IMR-90 (cell line): ENCODE results near the gene ADGRL3. TPM values are rescaled to one million over a fixed set of nuclear protein-coding genes. Genes with fewer than 3 reads are reported as not detected.

ENCODE experiments used
- ATAC-seq: fragments of 200-7000 bp; cut with Tn5 transposase; 2 replicates; pipeline ENCODE4 v1.9.1; 2020; ENCODE audit warnings: low read depth, mild to moderate bottlenecking, moderate library complexity
- BruUV-seq: library from RNA; stranded (reverse); fragments of 400-500 nt; replicated peaks from 2 replicates; lab custom pipeline; 2021; lab: Mats Ljungman, UMichigan
- CTCF ChIA-PET: fragments of 300-600 bp; formaldehyde crosslinking; extraction: SDS; loops from one replicate; lab custom pipeline; 2021; ENCODE audit warnings: antibody characterized with exemption; lab: Yijun Ruan, JAX
- POLR2A ChIA-PET: fragments of 300-600 bp; sonication (Branson Sonifier 250); formaldehyde crosslinking; loops from one replicate; lab custom pipeline; 2022; ENCODE audit warnings: antibody characterized with exemption; ENCODE audit not compliant: unreplicated experiment; lab: Charles Lee
- DNase-seq: peaks from one replicate; pipeline ENCODE4 v3.0.0; 2013
- H2AFZ ChIP-seq: replicated peaks from 2 replicates; pipeline ENCODE3; 2013; ENCODE audit warnings: low read length, mild to moderate bottlenecking; ENCODE audit not compliant: poor library complexity
- H2AK5ac ChIP-seq: 2 replicates; pipeline ENCODE4 v1.6.1; 2013; ENCODE audit warnings: low read depth, low read length, inconsistent platforms
- H2AK9ac ChIP-seq: replicated peaks from 2 replicates; pipeline ENCODE3; 2013; ENCODE audit warnings: mild to moderate bottlenecking, low read depth, low read length, moderate library complexity; ENCODE audit not compliant: poor library complexity
- H2BK120ac ChIP-seq: 2 replicates; pipeline ENCODE4 v1.6.1; 2013; ENCODE audit warnings: low read depth, low read length, inconsistent platforms
- H2BK15ac ChIP-seq: 3 replicates; pipeline ENCODE4 v1.6.1; 2013; ENCODE audit warnings: low read depth, low read length, inconsistent platforms
- H2BK20ac ChIP-seq: 2 replicates; pipeline ENCODE4 v1.6.1; 2013; ENCODE audit warnings: low read depth, mild to moderate bottlenecking, inconsistent platforms, low read length, moderate library complexity
- H2BK5ac ChIP-seq: 2 replicates; pipeline ENCODE4 v1.6.1; 2013; ENCODE audit warnings: mild to moderate bottlenecking, low read depth, low read length, inconsistent platforms; ENCODE audit not compliant: poor library complexity, severe bottlenecking
- H3K14ac ChIP-seq: replicated peaks from 2 replicates; pipeline ENCODE4 v1.6.1; 2013; ENCODE audit warnings: low read depth, low read length, inconsistent platforms
- H3K18ac ChIP-seq: 2 replicates; pipeline ENCODE4 v1.6.1; 2013; ENCODE audit warnings: low read depth, low read length, control low read depth
- H3K23ac ChIP-seq: 2 replicates; pipeline ENCODE4 v1.6.1; 2013; ENCODE audit warnings: low read depth, low read length, inconsistent platforms
- H3K27ac ChIP-seq: 2 replicates; pipeline ENCODE4 v1.5.1; 2013; ENCODE audit warnings: mild to moderate bottlenecking, control low read depth, low read length; ENCODE audit not compliant: insufficient read depth
- H3K27me3 ChIP-seq: 2 replicates; pipeline ENCODE4 v1.6.1; 2013; ENCODE audit warnings: low read length; ENCODE audit not compliant: control insufficient read depth, insufficient read depth
- H3K36me3 ChIP-seq: 2 replicates; pipeline ENCODE4 v1.6.1; 2013; ENCODE audit warnings: low read length, mixed read lengths; ENCODE audit not compliant: control insufficient read depth, insufficient read depth
- H3K4ac ChIP-seq: 2 replicates; pipeline ENCODE4 v1.6.1; 2013; ENCODE audit warnings: low read depth, low read length, inconsistent platforms
- H3K4me1 ChIP-seq: 2 replicates; pipeline ENCODE4 v1.6.1; 2013; ENCODE audit warnings: low read length, mixed read lengths; ENCODE audit not compliant: control insufficient read depth, insufficient read depth
- H3K4me2 ChIP-seq: 2 replicates; pipeline ENCODE4 v1.6.1; 2013; ENCODE audit warnings: low read depth, mild to moderate bottlenecking, control low read depth, low read length, moderate library complexity
- H3K4me3 ChIP-seq: 2 replicates; pipeline ENCODE4 v1.5.1; 2013; ENCODE audit warnings: low read depth, mild to moderate bottlenecking, control low read depth, low read length, moderate library complexity; ENCODE audit not compliant: insufficient read depth
- H3K56ac ChIP-seq: 2 replicates; pipeline ENCODE4 v1.6.1; 2013; ENCODE audit warnings: low read length, inconsistent platforms; ENCODE audit not compliant: insufficient read depth; ENCODE audit errors: extremely low read depth
- H3K79me1 ChIP-seq, 2 experiments: 2 replicates each; pipeline ENCODE4 v1.6.1; 2013; ENCODE audit warnings: low read length in 2 of 2, inconsistent platforms in 1 of 2, low read depth in 1 of 2
- H3K9ac ChIP-seq: 2 replicates; pipeline ENCODE4 v1.6.1; 2013; ENCODE audit warnings: low read depth, low read length, control low read depth
- H3K9me1 ChIP-seq: 2 replicates; pipeline ENCODE4 v1.6.1; 2013; ENCODE audit warnings: low read length, inconsistent platforms; ENCODE audit not compliant: insufficient read depth
- H3K9me3 ChIP-seq: 2 replicates; pipeline ENCODE4 v1.6.1; 2013; ENCODE audit warnings: low read length; ENCODE audit not compliant: control insufficient read depth, insufficient read depth
- H4K20me1 ChIP-seq: 2 replicates; pipeline ENCODE4 v1.6.1; 2013; ENCODE audit warnings: low read length, inconsistent platforms; ENCODE audit not compliant: insufficient read depth
- H4K5ac ChIP-seq: 2 replicates; pipeline ENCODE4 v1.6.1; 2013; ENCODE audit warnings: mild to moderate bottlenecking, low read depth, low read length, control low read depth
- H4K8ac ChIP-seq, 2 experiments: 2 replicates each; pipeline ENCODE4 v1.6.1; 2013; ENCODE audit warnings: low read depth in 2 of 2, low read length in 2 of 2, control low read depth in 1 of 2, inconsistent platforms in 1 of 2
- H4K91ac ChIP-seq: 2 replicates; pipeline ENCODE4 v1.6.1; 2013; ENCODE audit warnings: low read depth, low read length, inconsistent platforms; ENCODE audit not compliant: insufficient read depth
- FOS ChIP-seq: fragments of 150-350 bp; IDR thresholded peaks from 2 replicates; pipeline ENCODE4 v1.6.1; 2016; ENCODE audit warnings: low read depth, low read length
- MAZ ChIP-seq: IDR thresholded peaks from 2 replicates; pipeline ENCODE4 v1.6.1; 2012; ENCODE audit warnings: low read depth, mild to moderate bottlenecking, low read length, improper control_type of control experiment, moderate library complexity, borderline replicate concordance
- WGBS, 2 experiments: methylation state at CpG; one replicate each; pipeline versions ENCODE4 v1.1.5 to v1.1.7; 2013; ENCODE audit warnings: missing lambda C conversion rate in 2 of 2; ENCODE audit not compliant: insufficient read length in 1 of 2; ENCODE audit errors: extremely low coverage in 2 of 2; 5-methylcytosine and 5-hydroxymethylcytosine counted together
- dilution Hi-C: fragments of 300-500 bp; cut with HindIII; formaldehyde crosslinking; loops from one replicate; pipeline ENCODE4 v1.14.3; 2018; ENCODE audit warnings: low sequenced_read_pairs; ENCODE audit not compliant: unreplicated experiment
- in situ Hi-C: fragments of 300-500 bp; cut with MboI; formaldehyde crosslinking; loops from 3 replicates; pipeline ENCODE4 v1.14.3; 2019; ENCODE audit warnings: low sequenced_read_pairs, inconsistent platforms, mixed read lengths
- intact Hi-C: fragments of 100-400 bp; cut with micrococcal nuclease; formaldehyde crosslinking; loops from 2 replicates; pipeline ENCODE4 v1.10.0; 2022
- polyA plus RNA-seq, 3 experiments: library from polyadenylated mRNA; depleted of rRNA; stranded (reverse); fragments of >200 nt; gene quantifications; 2 replicates each; pipeline ENCODE4 v1.2.3, GENCODE V29; 2012; ENCODE audit warnings: low replicate concordance in 1 of 3
- total RNA-seq: library from RNA; depleted of rRNA; stranded (reverse); fragments of >200 nt; gene quantifications from 2 replicates; pipeline ENCODE4 v1.2.3, GENCODE V29; 2012

The ADGRL3 gene
- total and polyA plus RNA-seq, 2 of the 4 experiments (the other 2 are of a cell fraction): 0.46 to 2.5 TPM

- no peak overlapping the region for H3K27ac ChIP-seq
- H3K36me3 ChIP-seq: no peaks in the 10 kb centered on the region
- no peak overlapping the region for H3K4me3 ChIP-seq
- H3K14ac ChIP-seq: no peak overlapping the region
- H4K20me1 ChIP-seq: no peaks in the 10 kb centered on the region
- H3K23ac ChIP-seq: no peak overlapping the region
- 43% methylated on average over 1 of the region's 3 CpGs; no CpG with 5 or more reads in 1 of the 2 experiments for WGBS, 2 experiments
- dilution Hi-C loops: no loop called here
- H2BK120ac ChIP-seq: no peak overlapping the region
- no peaks in the 10 kb centered on the region for H3K9me3 ChIP-seq
- in situ Hi-C loops: no loop called here
- DNase-seq (no peak), ATAC-seq (no peak)
- no peak overlapping the region for H3K4ac ChIP-seq
- ChIA-PET CTCF (no interaction called here), POLR2A (no interaction called here)
- no peak overlapping the region for H3K9ac ChIP-seq
- no peak overlapping the region for H2AK5ac ChIP-seq
- H3K18ac ChIP-seq: no peak overlapping the region
- no peak overlapping the region for H4K5ac ChIP-seq
- no peaks in the 10 kb centered on the region for H3K4me1 ChIP-seq
- no peak overlapping the region for H4K8ac ChIP-seq
- no peak overlapping the region for H2BK15ac ChIP-seq
- H4K91ac ChIP-seq: no peak overlapping the region
- intact Hi-C loops: no loop called here
- H2BK20ac ChIP-seq: no peak overlapping the region
- H3K79me1 ChIP-seq: no peaks in the 10 kb centered on the region
- no TSS peak for BruUV-seq
- no peaks in the 10 kb centered on the region for H3K9me1 ChIP-seq
- TF ChIP-seq MAZ: no peak
- no peak for TF ChIP-seq FOS
- H2BK5ac ChIP-seq: no peak overlapping the region
- no peak overlapping the region for H3K4me2 ChIP-seq
- H3K27me3 ChIP-seq: no peaks in the 10 kb centered on the region
- H3K56ac ChIP-seq: no peak overlapping the region
- H2AK9ac ChIP-seq: no peak overlapping the region
- no peak overlapping the region for H2AFZ ChIP-seq
These were observed 101.1 kb downstream of the ADGRL3 start for GRCh38 chr4:61301271-61301670.
